Neuronal stem cell (in vitro differentiated cells): ENCODE results near the gene RNF213.

Experiments used
- DNase-seq: peaks from one replicate; pipeline ENCODE4 v3.0.0-alpha.2; 2013; ENCODE audit warnings: low spot score
- H2AFZ ChIP-seq: one replicate; pipeline ENCODE4 v1.6.1; 2013; ENCODE audit warnings: mild to moderate bottlenecking, low read length, inconsistent platforms
- H2AK5ac ChIP-seq: 2 replicates; pipeline ENCODE4 v1.6.1; 2013; ENCODE audit warnings: low read depth, mild to moderate bottlenecking, inconsistent platforms, low read length, moderate library complexity, mixed read lengths
- H2BK120ac ChIP-seq: 2 replicates; pipeline ENCODE4 v1.6.1; 2013; ENCODE audit warnings: low read depth, mild to moderate bottlenecking, inconsistent platforms, low read length, moderate library complexity, mixed read lengths
- H2BK12ac ChIP-seq: one replicate; pipeline ENCODE4 v1.6.1; 2013; ENCODE audit warnings: low read length, inconsistent platforms
- H2BK15ac ChIP-seq: 2 replicates; pipeline ENCODE4 v1.6.1; 2013; ENCODE audit warnings: mild to moderate bottlenecking, low read length, inconsistent platforms, mixed read lengths
- H2BK5ac ChIP-seq: one replicate; pipeline ENCODE4 v1.6.1; 2013; ENCODE audit warnings: inconsistent platforms, mild to moderate bottlenecking, low read length, moderate library complexity
- H3K14ac ChIP-seq: one replicate; pipeline ENCODE4 v1.6.1; 2013; ENCODE audit warnings: low read length, inconsistent platforms
- H3K18ac ChIP-seq: 2 replicates; pipeline ENCODE4 v1.6.1; 2013; ENCODE audit warnings: low read length, inconsistent platforms
- H3K23ac ChIP-seq: 2 replicates; pipeline ENCODE4 v1.6.1; 2013; ENCODE audit warnings: low read depth, mild to moderate bottlenecking, mixed read lengths, low read length, inconsistent platforms; ENCODE audit not compliant: poor library complexity
- H3K27ac ChIP-seq: replicated peaks from 3 replicates; pipeline ENCODE4 v1.5.1; 2013; ENCODE audit warnings: low read length, inconsistent platforms
- H3K27me3 ChIP-seq, 3 experiments: 2 replicates each; pipeline ENCODE4 v1.6.1; 2013; ENCODE audit warnings: low read length in 3 of 3, mild to moderate bottlenecking in 2 of 3, inconsistent platforms in 1 of 3, low read depth in 1 of 3, mixed read lengths in 1 of 3, moderate library complexity in 1 of 3; ENCODE audit not compliant: control insufficient read depth in 3 of 3, insufficient read depth in 3 of 3
- H3K36me3 ChIP-seq, 2 donors: replicated peaks in 1 of 2; 2 replicates each; pipeline ENCODE4 v1.6.1; 2013; ENCODE audit warnings: low read length in 2 of 2; ENCODE audit not compliant: control insufficient read depth in 2 of 2, insufficient read depth in 2 of 2
- H3K4ac ChIP-seq: 2 replicates; pipeline ENCODE4 v1.6.1; 2013; ENCODE audit warnings: inconsistent platforms, mild to moderate bottlenecking, low read length, moderate library complexity
- H3K4me1 ChIP-seq, 2 donors: 1 replicate in 1 of 2; 2 replicates in 1 of 2; pipeline ENCODE4 v1.6.1; 2013; ENCODE audit warnings: low read length in 2 of 2, low read depth in 1 of 2; ENCODE audit not compliant: control insufficient read depth in 2 of 2, insufficient read depth in 1 of 2
- H3K4me2 ChIP-seq: one replicate; pipeline ENCODE4 v1.6.1; 2013; ENCODE audit warnings: mild to moderate bottlenecking, low read length, inconsistent platforms; ENCODE audit not compliant: insufficient read depth, poor library complexity, severe bottlenecking
- H3K4me3 ChIP-seq, 2 donors: 2 replicates each; pipeline ENCODE4 v1.5.1; 2013; ENCODE audit warnings: low read length in 2 of 2, mild to moderate bottlenecking in 2 of 2, inconsistent platforms in 1 of 2, moderate library complexity in 1 of 2
- H3K79me1 ChIP-seq: one replicate; pipeline ENCODE4 v1.6.1; 2013; ENCODE audit warnings: low read depth, mild to moderate bottlenecking, inconsistent platforms, low read length, moderate library complexity
- H3K9ac ChIP-seq: one replicate; pipeline ENCODE4 v1.6.1; 2013; ENCODE audit warnings: mild to moderate bottlenecking, low read depth, low read length, inconsistent platforms; ENCODE audit not compliant: poor library complexity
- H3K9me3 ChIP-seq, 2 donors: replicated peaks in 1 of 2; 2 replicates each; pipeline versions ENCODE3 to v1.6.1; 2013; ENCODE audit warnings: low read length in 2 of 2, mild to moderate bottlenecking in 2 of 2, inconsistent platforms in 1 of 2, low read depth in 1 of 2, mixed read lengths in 1 of 2, moderate library complexity in 1 of 2; ENCODE audit not compliant: control insufficient read depth in 2 of 2, insufficient read depth in 1 of 2
- H4K8ac ChIP-seq: one replicate; pipeline ENCODE4 v1.6.1; 2013; ENCODE audit warnings: low read depth, mild to moderate bottlenecking, inconsistent platforms, low read length, moderate library complexity
- H4K91ac ChIP-seq: one replicate; pipeline ENCODE4 v1.6.1; 2013; ENCODE audit warnings: low read length, low read depth, mild to moderate bottlenecking, inconsistent platforms; ENCODE audit not compliant: poor library complexity
- WGBS, 2 donors: extraction: QIAGEN DNeasy Blood & Tissue Kit; methylation state at CpG; one replicate each; pipeline ENCODE4 v1.1.7; 2013; ENCODE audit warnings: missing lambda C conversion rate in 2 of 2, mixed read lengths in 1 of 2; ENCODE audit not compliant: insufficient read length in 2 of 2, insufficient replicate concordance in 1 of 2; ENCODE audit errors: extremely low coverage in 2 of 2; 5-methylcytosine and 5-hydroxymethylcytosine counted together

RNF213 gene

DNA sequence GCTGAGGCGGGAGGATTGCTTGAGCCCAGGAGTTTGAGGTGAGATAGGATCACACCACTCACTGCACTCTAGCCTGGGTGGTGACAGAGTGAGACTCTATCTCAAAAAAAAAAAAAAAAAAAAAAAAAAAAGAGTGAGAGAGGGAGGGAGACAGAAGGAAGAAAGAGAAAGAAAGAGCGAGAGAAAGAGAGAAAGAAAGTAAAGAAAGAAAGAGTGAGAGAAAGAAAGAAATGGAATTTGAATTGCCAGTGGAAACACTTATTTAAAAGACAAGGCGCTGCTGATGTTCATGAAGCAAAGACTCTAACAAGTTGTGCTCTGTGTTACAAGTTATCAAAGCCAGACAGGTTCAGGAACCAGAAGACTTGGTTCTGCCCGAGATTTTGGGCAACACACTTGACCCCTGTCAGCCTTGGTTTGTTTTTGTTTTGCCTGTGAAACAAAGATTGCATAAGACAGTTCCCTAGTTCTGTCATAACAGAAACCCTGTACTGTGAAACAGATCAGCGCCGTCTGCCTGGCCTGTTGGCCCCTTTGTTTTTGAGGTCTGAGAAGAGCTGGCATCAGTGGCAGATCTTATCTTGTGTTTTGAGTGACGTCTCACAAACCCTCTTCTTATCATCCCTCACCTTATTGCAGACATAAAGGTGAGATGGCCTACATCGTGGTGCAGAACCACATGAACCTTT is 98.9 kb downstream of the RNF213 start:
- Histone ChIP-seq H2AK5ac (no peak overlapping the region), H3K79me1 (no peaks in the 10 kb centered on the region), H2AFZ (no peak overlapping the region), H2BK120ac (no peak overlapping the region), H4K8ac (no peak overlapping the region), H3K14ac (no peak overlapping the region), H3K4me3 (no peak overlapping the region), H3K4ac (no peak overlapping the region), H3K4me1 (no peaks in the 10 kb centered on the region), H2BK15ac (no peak overlapping the region), H4K91ac (no peak overlapping the region), H2BK5ac (no peak overlapping the region), H3K27ac (no peak overlapping the region), H3K9ac (no peak overlapping the region), H2BK12ac (no peak overlapping the region), H3K18ac (no peak overlapping the region), H3K36me3 (peaks cover 38 to 78% of the 10 kb centered on the region in 2 donors), H3K4me2 (no peak overlapping the region), H3K23ac (no peak overlapping the region), H3K9me3 (peaks cover 0 to 3% of the 10 kb centered on the region in 2 donors), H3K27me3 (no peaks in the 10 kb centered on the region)
- WGBS, 2 donors: no CpG with 5 or more reads among the region's 8 CpGs
- no peak for DNase-seq

DNA sequence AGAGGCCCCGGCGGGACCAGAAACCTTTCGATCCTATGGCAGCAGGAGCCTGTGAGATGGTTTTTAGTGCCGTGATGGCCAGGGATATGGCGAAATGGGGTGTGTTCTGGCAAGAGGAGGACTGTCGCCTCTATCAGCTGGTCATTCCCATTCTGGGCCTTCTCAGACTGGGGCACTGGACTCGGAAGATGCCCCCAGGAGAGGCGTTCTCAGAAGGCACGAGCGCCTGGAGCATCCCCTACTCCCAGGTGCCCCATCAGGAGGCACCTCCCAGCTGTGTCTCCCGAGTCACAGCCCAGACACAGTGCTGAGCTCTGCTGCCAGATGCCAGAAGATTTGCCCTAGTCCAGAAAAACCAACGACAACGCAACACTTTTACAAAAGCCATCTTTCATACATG is 99.7 kb downstream of the RNF213 start:
- no peak for DNase-seq
- Histone ChIP-seq H3K79me1 (no peaks in the 10 kb centered on the region), H2BK120ac (no peak overlapping the region), H4K8ac (no peak overlapping the region), H3K27ac (no peak overlapping the region), H3K4me3 (no peak overlapping the region), H3K27me3 (no peaks in the 10 kb centered on the region), H3K23ac (no peak overlapping the region), H2BK12ac (no peak overlapping the region), H3K18ac (no peak overlapping the region), H3K4me2 (no peak overlapping the region), H3K9ac (no peak overlapping the region), H3K4me1 (no peaks in the 10 kb centered on the region), H2AK5ac (no peak overlapping the region), H2BK5ac (no peak overlapping the region), H4K91ac (no peak overlapping the region), H2BK15ac (no peak overlapping the region), H3K4ac (no peak overlapping the region), H3K9me3 (peaks cover 0 to 3% of the 10 kb centered on the region in 2 donors), H3K36me3 (peaks cover 42 to 80% of the 10 kb centered on the region in 2 donors), H3K14ac (no peak overlapping the region), H2AFZ (no peak overlapping the region)
- no CpG with 5 or more reads among the region's 13 CpGs for WGBS, 2 donors

DNA sequence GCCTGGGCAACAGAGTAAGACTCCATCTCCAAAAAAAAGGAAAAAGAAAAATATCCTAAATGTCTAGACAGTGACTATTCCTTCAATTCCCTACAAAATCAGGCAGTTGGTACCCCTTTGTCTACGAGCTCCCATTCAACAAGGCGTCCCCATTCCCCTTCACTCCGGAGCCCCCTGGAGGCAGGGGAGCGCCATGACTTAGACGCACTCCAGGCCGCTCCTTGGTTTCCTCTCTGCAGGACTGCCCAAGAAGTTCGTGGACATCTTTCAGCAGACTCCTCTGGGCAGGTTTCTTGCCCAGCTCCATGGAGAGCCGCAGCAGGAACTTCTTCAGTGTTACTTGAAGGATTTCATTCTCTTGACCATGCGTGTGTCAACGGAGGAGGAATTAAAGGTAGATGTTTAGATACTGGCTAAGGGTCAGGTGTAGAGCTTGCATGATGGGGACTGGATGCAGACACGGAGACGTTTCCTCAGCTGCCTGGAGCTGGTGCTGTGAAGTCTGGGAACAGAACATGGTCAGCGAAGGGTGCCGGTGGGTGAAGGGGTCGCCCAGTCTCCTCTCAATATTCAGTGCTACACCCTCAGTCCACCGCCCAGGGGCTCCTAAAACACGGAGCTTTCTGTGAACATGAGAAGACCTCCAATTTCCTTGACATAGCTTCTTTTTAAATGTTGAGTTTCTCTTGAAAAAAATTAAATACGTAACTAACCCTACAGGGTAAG is 101.0 kb downstream of the RNF213 start:
- peaks cover 43 to 90% of the 10 kb centered on the region in 2 donors for H3K36me3 ChIP-seq
- H3K4me3 ChIP-seq: peak overlapping the region in 1 of 2 donors; percentile 40
- WGBS, 2 donors: no CpG with 5 or more reads among the region's 18 CpGs
- no peak overlapping the region for H3K14ac ChIP-seq
- no peak overlapping the region for H2BK5ac ChIP-seq
- no peaks in the 10 kb centered on the region for H3K79me1 ChIP-seq
- H2AFZ ChIP-seq: no peak overlapping the region
- H2BK120ac ChIP-seq: no peak overlapping the region
- H3K4me2 ChIP-seq: no peak overlapping the region
- H3K9me3 ChIP-seq: peaks cover 0 to 3% of the 10 kb centered on the region in 2 donors
- H3K4me1 ChIP-seq: no peaks in the 10 kb centered on the region
- no peak overlapping the region for H2BK12ac ChIP-seq
- H3K27ac ChIP-seq: no peak overlapping the region
- no peak overlapping the region for H3K4ac ChIP-seq
- H2BK15ac ChIP-seq: no peak overlapping the region
- DNase-seq: peak; percentile 17
- H3K18ac ChIP-seq: no peak overlapping the region
- H3K9ac ChIP-seq: no peak overlapping the region
- no peak overlapping the region for H4K8ac ChIP-seq
- no peak overlapping the region for H4K91ac ChIP-seq
- H3K23ac ChIP-seq: no peak overlapping the region
- H2AK5ac ChIP-seq: no peak overlapping the region
- H3K27me3 ChIP-seq: no peaks in the 10 kb centered on the region

DNA sequence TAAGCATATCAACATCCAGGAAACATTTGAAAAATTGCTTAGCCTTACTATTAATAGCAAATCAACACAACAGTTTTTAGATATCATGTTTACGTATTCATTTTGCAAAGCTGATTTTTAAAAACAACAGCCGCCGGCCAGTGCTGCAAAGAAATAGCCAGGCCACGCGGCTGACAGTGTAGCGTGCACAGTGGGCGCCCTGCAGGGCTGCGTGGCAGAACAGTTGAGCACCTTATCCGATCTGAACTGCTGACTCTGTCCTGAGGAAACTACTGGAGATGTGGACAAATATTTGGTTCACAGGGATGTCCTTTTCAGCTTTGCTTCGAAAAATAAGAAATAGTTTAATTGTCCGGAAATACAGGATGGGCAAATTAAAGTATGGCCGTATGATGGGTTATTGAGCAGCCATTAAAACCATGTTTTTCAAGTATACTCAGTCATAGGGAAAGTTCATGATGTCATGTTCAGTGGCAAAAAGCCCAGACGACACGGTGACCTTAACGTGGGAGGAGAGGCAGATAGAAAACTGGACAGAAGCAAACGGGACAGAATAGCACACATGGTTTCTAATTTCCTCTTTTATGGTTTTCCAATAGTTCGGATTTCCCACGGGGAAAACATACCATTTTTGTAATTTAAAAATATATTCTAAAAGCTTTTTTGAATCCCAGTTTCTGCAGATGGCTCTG is 101.9 kb downstream of the RNF213 start:
- H3K9ac ChIP-seq: no peak overlapping the region
- no peak overlapping the region for H4K8ac ChIP-seq
- H3K27ac ChIP-seq: no peak overlapping the region
- no peaks in the 10 kb centered on the region for H3K4me1 ChIP-seq
- H2AK5ac ChIP-seq: no peak overlapping the region
- WGBS, 2 donors: no CpG with 5 or more reads among the region's 18 CpGs
- H2BK15ac ChIP-seq: no peak overlapping the region
- H3K18ac ChIP-seq: no peak overlapping the region
- H4K91ac ChIP-seq: no peak overlapping the region
- H3K9me3 ChIP-seq: peaks cover 0 to 3% of the 10 kb centered on the region in 2 donors
- no peak overlapping the region for H3K4me2 ChIP-seq
- peaks cover 44 to 92% of the 10 kb centered on the region in 2 donors for H3K36me3 ChIP-seq
- no peak overlapping the region for H3K14ac ChIP-seq
- H3K79me1 ChIP-seq: no peaks in the 10 kb centered on the region
- no peak overlapping the region for H2BK12ac ChIP-seq
- H3K23ac ChIP-seq: no peak overlapping the region
- H3K4ac ChIP-seq: no peak overlapping the region
- no peak overlapping the region for H2BK5ac ChIP-seq
- no peak overlapping the region for H2AFZ ChIP-seq
- DNase-seq: no peak
- no peak overlapping the region for H2BK120ac ChIP-seq
- no peaks in the 10 kb centered on the region for H3K27me3 ChIP-seq
- no peak overlapping the region for H3K4me3 ChIP-seq
